CD14-positive monocyte (primary cell): Measurements from ENCODE around the gene VAMP2. TPM values are rescaled to one million over a fixed set of nuclear protein-coding genes. Genes with fewer than 3 reads are reported as not detected.

Experiments
- DNase-seq, 3 donors: peaks; one replicate each; pipeline ENCODE4 v3.0.0-alpha.2; 2011 to 2022
- H2AFZ ChIP-seq: 2 replicates; pipeline ENCODE4 v1.6.0; 2012; ENCODE audit warnings: mild to moderate bottlenecking, low read depth, low read length, inconsistent platforms; ENCODE audit not compliant: insufficient read depth, poor library complexity, severe bottlenecking
- H3K27ac ChIP-seq, 2 donors: 1 replicate in 1 of 2; 2 replicates in 1 of 2; pipeline ENCODE4 v1.5.1; 2012 to 2013; ENCODE audit warnings: low read length in 2 of 2, control low read depth in 1 of 2, inconsistent platforms in 1 of 2, low read depth in 1 of 2, mild to moderate bottlenecking in 1 of 2
- H3K27me3 ChIP-seq, 2 donors: one replicate each; pipeline versions ENCODE4 v1.6.0 to v1.6.1; 2011 to 2013; ENCODE audit warnings: low read length in 2 of 2; ENCODE audit not compliant: control insufficient read depth in 2 of 2, insufficient read depth in 2 of 2
- H3K36me3 ChIP-seq, 2 donors: replicated peaks in 1 of 2; 1 replicate in 1 of 2; 2 replicates in 1 of 2; pipeline versions ENCODE4 v1.5.1 to v1.6.1; 2012 to 2013; ENCODE audit warnings: low read length in 2 of 2, control low read depth in 1 of 2, inconsistent platforms in 1 of 2, mild to moderate bottlenecking in 1 of 2; ENCODE audit not compliant: insufficient read depth in 2 of 2, control insufficient read depth in 1 of 2
- H3K4me1 ChIP-seq, 2 donors: 1 replicate in 1 of 2; 2 replicates in 1 of 2; pipeline versions ENCODE4 v1.5.1 to v1.6.1; 2012 to 2013; ENCODE audit warnings: low read length in 2 of 2, control low read depth in 1 of 2, inconsistent platforms in 1 of 2, mild to moderate bottlenecking in 1 of 2, moderate library complexity in 1 of 2; ENCODE audit not compliant: insufficient read depth in 2 of 2, control insufficient read depth in 1 of 2
- H3K4me2 ChIP-seq: replicated peaks from 2 replicates; pipeline ENCODE3; 2012; ENCODE audit warnings: low read length, moderate library complexity, mild to moderate bottlenecking; ENCODE audit not compliant: poor library complexity, severe bottlenecking; ENCODE audit errors: extremely low read depth
- H3K4me3 ChIP-seq, 3 experiments: fragments of 200-600 bp in 1 of 3; sonication (generic) in 1 of 3; replicated peaks in 1 of 3; 1 replicate in 2 of 3; 2 replicates in 1 of 3; pipeline ENCODE4 v1.5.1; 2011 to 2013; ENCODE audit warnings: low read length in 3 of 3, mild to moderate bottlenecking in 3 of 3, control low read depth in 2 of 3, low read depth in 2 of 3, inconsistent platforms in 1 of 3, moderate library complexity in 1 of 3
- H3K79me2 ChIP-seq: 2 replicates; pipeline ENCODE4 v1.6.0; 2012; ENCODE audit warnings: mild to moderate bottlenecking, control low read depth, inconsistent platforms, low read length, moderate library complexity; ENCODE audit not compliant: insufficient read depth
- H3K9ac ChIP-seq: 2 replicates; pipeline ENCODE4 v1.6.0; 2017; ENCODE audit warnings: low read length, mild to moderate bottlenecking; ENCODE audit not compliant: insufficient read depth, poor library complexity, severe bottlenecking
- H3K9me3 ChIP-seq, 2 donors: replicated peaks in 1 of 2; 1 replicate in 1 of 2; 2 replicates in 1 of 2; pipeline versions ENCODE4 v1.5.1 to v1.6.1; 2012 to 2013; ENCODE audit warnings: low read length in 2 of 2, control low read depth in 1 of 2; ENCODE audit not compliant: control insufficient read depth in 1 of 2, insufficient read depth in 1 of 2
- H4K20me1 ChIP-seq: 2 replicates; pipeline ENCODE4 v1.6.0; 2012; ENCODE audit warnings: mild to moderate bottlenecking, low read length, control low read depth, moderate library complexity; ENCODE audit not compliant: insufficient read depth
- H3K27ac Mint-ChIP-seq, 7 donors: one replicate each; pipeline ENCODE4 v1.8.0; 2020; ENCODE audit warnings: mild to moderate bottlenecking in 7 of 7, mixed read lengths in 7 of 7, moderate library complexity in 6 of 7, inconsistent platforms in 2 of 7
- H3K27me3 Mint-ChIP-seq, 3 donors: one replicate each; pipeline ENCODE4 v1.8.0; 2021 to 2022; ENCODE audit warnings: low read depth in 3 of 3, mild to moderate bottlenecking in 3 of 3, mixed read lengths in 3 of 3, moderate library complexity in 3 of 3, inconsistent platforms in 1 of 3
- H3K36me3 Mint-ChIP-seq, 2 donors: one replicate each; pipeline ENCODE4 v1.8.0; 2020; ENCODE audit warnings: mixed read lengths in 2 of 2, inconsistent platforms in 1 of 2, mild to moderate bottlenecking in 1 of 2
- H3K4me1 Mint-ChIP-seq: one replicate; pipeline ENCODE4 v1.8.0; 2020; ENCODE audit warnings: mild to moderate bottlenecking, mixed read lengths
- H3K4me3 Mint-ChIP-seq, 2 donors: one replicate each; pipeline ENCODE4 v1.8.0; 2020; ENCODE audit warnings: mild to moderate bottlenecking in 2 of 2, mixed read lengths in 2 of 2, moderate library complexity in 1 of 2
- H3K9me3 Mint-ChIP-seq, 7 donors: one replicate each; pipeline ENCODE4 v1.8.0; 2020 to 2022; ENCODE audit warnings: mixed read lengths in 7 of 7, mild to moderate bottlenecking in 6 of 7, moderate library complexity in 6 of 7, inconsistent platforms in 2 of 7
- CTCF ChIP-seq: fragments of 200-600 bp; IDR thresholded peaks from one replicate; pipeline ENCODE4 v1.8.0; 2022; ENCODE audit warnings: antibody characterized with exemption, mild to moderate bottlenecking
- WGBS: methylation state at CpG from one replicate; pipeline ENCODE4 v1.1.5; 2013; ENCODE audit warnings: missing lambda C conversion rate; ENCODE audit not compliant: insufficient coverage; 5-methylcytosine and 5-hydroxymethylcytosine counted together
- intact Hi-C, 2 donors: fragments of 100-400 bp; cut with micrococcal nuclease; formaldehyde crosslinking; loops; one replicate each; pipeline versions ENCODE4 v1.15.0 to v1.15.1; 2023
- polyA plus RNA-seq, 3 donors: library from polyadenylated mRNA; depleted of rRNA in 1 of 3; unstranded in 2 of 3; stranded (reverse) in 1 of 3; fragments of 300-500 nt in 2 of 3; fragments of >200 nt in 1 of 3; fragmentation: Illumina TruSeq in 2 of 3; gene quantifications; 1 replicate in 2 of 3; 2 replicates in 1 of 3; pipeline ENCODE4 v1.2.3, GENCODE V29; 2012 to 2021

VAMP2 gene
- polyA plus RNA-seq, 3 donors = 10.2 to 139 (median 14.5) TPM

- Histone ChIP-seq H4K20me1 (no peaks in the 10 kb centered on the region), H3K36me3 (no peaks in the 10 kb centered on the region), H3K4me2 (peak overlapping the region; percentile 92), H3K4me3 (peak overlapping the region; percentile 41 to 80 (median 78)), H3K9me3 (no peaks in the 10 kb centered on the region), H3K79me2 (peaks cover 19% of the 10 kb centered on the region), H3K27ac (peak overlapping the region; percentile 56), H2AFZ (peak overlapping the region; percentile 96), H3K9ac (peak overlapping the region; percentile 67), H3K27me3 (no peaks in the 10 kb centered on the region), H3K4me1 (peaks cover 31 to 48% of the 10 kb centered on the region in 2 donors)
- no peak for TF ChIP-seq CTCF
- H3K27ac Mint-ChIP-seq = peak overlapping the region; percentile 85 to 95 (median 92)
- H3K4me3 Mint-ChIP-seq = peak overlapping the region; percentile 91 to 96
- intact Hi-C loops = loop anchor here in 1 of 2 donors (1.0 kb wide), 1 partner anchor 10 kb away; no protein-coding TSS in a partner anchor
- 1% methylated on average over 9 of the region's 11 CpGs for WGBS
- H3K36me3 Mint-ChIP-seq = no peaks in the 10 kb centered on the region
- DNase-seq = peak in 1 of 3 donors; percentile 27
- peaks cover 0 to 3% (median 0%) of the 10 kb centered on the region in 3 donors for H3K27me3 Mint-ChIP-seq
- H3K9me3 Mint-ChIP-seq = no peaks in the 10 kb centered on the region
- H3K4me1 Mint-ChIP-seq = peaks cover 41% of the 10 kb centered on the region
Observed at GRCh38 chr17:8175795-8176196, 13.0 kb upstream of the VAMP2 start.

GRCh38 chr17:8173871-8174322, 11.1 kb upstream of the VAMP2 start:
- H3K27ac ChIP-seq = peak overlapping the region; percentile 65 to 98
- peaks cover 31 to 48% of the 10 kb centered on the region in 2 donors for H3K4me1 ChIP-seq
- peak overlapping the region; percentile 58 for H2AFZ ChIP-seq
- no peak for DNase-seq
- Mint-ChIP-seq H3K4me3 (peak overlapping the region; percentile 41 to 86), H3K36me3 (no peaks in the 10 kb centered on the region), H3K27ac (peak overlapping the region; percentile 98 to 100 (median 99)), H3K9me3 (no peaks in the 10 kb centered on the region), H3K27me3 (no peaks in the 10 kb centered on the region), H3K4me1 (peaks cover 41% of the 10 kb centered on the region)
- H3K4me2 ChIP-seq = peak overlapping the region; percentile 75
- H3K9me3 ChIP-seq = no peaks in the 10 kb centered on the region
- H4K20me1 ChIP-seq = no peaks in the 10 kb centered on the region
- intact Hi-C loops = loop anchor here in 1 of 2 donors (5.0 kb wide), 1 partner anchor 37 kb away; no protein-coding TSS in a partner anchor
- no peaks in the 10 kb centered on the region for H3K27me3 ChIP-seq
- H3K36me3 ChIP-seq = no peaks in the 10 kb centered on the region
- TF ChIP-seq CTCF = no peak
- peak overlapping the region; percentile 81 for H3K9ac ChIP-seq
- 0% methylated on average over 9 of the region's 14 CpGs for WGBS
- H3K4me3 ChIP-seq = peak overlapping the region; percentile 18 to 70 (median 39)
- peaks cover 19% of the 10 kb centered on the region for H3K79me2 ChIP-seq
